GM18868 (cell line): Measurements from ENCODE around the gene ETV3.

Experiments used
- ATAC-seq: cut with Tn5 transposase; IDR thresholded peaks from one replicate; pipeline ENCODE4 v1.9.1; 2021; ENCODE audit warnings: mild to moderate bottlenecking, moderate library complexity; ENCODE audit not compliant: unreplicated experiment

The ETV3 gene

DNA sequence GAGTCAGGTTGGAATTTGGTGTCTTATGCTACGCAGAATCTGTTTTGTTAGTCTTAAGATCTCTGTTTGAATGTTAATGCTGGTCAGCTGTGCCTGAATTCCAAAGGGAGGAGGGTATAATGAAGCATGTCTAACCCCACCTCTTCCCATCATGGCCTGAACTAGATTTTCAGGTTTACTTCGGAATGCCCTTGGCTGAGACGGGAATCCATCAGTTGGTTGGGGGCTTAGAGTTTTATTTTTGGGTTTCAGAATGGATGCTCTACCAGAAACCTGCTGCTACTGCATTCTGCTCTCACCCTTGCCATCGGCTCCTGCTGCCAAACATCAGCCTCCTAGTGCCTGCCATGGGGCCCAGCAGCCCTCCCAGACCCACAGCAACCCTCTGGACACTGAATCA, 24.1 kb upstream of the ETV3 start:
- no peak for ATAC-seq

DNA sequence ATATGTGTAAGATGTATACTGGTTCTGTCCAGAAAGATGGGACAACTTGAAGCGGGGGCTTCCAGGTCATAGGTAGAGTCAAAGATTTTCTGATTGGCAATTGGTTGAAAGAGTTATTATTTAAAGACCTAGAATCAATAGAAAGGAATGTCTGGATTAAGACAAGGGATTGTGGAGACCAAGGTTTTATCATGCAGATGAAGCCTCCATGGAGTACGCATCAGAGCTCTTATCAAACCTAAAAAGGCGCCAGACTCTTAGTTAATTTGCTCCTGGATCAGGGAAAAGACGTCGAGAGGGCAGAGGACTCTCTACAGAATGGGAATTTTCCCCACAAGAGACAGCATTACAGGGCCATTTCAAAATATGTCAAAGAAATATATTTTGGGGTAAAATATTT, 23.7 kb upstream of the ETV3 start:
- ATAC-seq = no peak

DNA sequence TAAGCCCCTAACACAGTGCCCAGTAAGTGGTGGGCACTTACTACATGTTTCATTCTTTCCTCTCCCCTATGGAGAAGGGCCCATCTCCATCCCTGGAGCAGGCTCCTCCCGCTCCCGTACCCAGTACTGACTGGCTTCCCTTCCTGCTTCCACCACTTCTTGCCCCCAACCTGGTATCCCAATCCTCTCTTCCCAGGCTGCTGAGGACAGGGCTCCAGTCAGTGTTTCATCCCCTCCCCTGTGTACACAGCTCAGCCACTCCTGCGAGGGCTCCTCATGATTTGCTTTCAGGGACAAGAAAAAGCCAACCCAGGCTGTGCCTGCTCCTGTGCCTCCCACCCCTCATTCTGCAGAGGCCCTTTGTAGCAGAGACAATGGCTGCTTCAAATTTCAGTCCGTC, 20.8 kb upstream of the ETV3 start:
- no peak for ATAC-seq

DNA sequence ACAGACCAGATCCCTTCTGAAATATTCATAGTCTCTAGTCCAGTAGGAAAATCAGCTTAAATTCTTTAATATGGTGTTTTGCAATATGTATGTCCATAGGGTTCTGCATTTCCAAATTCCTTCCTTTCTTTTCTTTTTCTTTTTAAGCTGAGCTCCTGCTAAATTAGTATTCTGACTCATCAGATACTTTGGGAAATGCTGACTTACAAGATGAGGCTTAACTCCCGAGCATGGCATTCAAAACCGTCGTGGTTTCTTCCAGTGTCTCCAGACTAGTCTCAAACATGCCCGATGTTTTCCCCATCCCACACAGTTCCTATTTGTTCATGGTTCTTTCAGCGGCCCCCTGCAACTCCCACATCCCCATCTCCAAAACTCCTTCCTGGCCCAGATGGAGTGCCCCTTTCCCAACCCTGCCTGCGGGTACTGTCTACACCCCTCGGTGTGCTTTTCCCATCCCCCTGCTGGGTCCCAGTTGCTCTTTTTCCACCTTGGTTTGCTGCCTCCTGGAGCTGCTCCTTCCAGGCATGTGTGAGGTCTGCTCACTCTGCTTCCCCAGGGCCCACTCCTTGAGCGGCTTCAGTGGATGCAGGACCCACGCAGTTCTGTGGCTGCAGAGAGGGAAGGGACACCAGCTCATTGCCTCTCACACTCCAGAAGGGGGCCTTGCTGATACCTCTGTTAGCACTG, 19.5 kb upstream of the ETV3 start:
- no peak for ATAC-seq

DNA sequence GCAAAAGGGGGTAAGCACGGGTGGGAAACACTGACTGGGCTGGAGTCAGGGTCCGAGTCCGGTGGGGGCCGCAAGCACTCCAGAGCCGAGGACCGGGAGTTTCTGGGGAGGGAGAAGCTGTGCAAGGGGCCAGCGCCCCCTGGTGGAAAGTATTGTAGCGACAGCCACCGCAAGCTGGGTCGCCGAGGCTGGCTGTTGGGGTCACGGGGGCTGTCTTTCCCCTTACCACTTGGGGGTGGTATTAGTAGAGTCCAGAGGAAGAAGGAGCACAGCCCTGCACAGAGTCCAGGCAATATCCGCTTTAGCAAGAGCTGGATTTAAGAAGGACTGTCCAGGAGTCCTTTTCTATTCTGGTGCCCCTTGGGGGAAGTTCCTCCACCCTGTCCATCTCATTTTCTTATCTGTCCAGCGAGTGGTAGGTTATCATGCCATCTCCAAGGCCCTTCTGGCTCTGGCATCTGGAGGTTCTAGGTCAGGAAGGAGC, 17.9 kb upstream of the ETV3 start:
- no peak for ATAC-seq

DNA sequence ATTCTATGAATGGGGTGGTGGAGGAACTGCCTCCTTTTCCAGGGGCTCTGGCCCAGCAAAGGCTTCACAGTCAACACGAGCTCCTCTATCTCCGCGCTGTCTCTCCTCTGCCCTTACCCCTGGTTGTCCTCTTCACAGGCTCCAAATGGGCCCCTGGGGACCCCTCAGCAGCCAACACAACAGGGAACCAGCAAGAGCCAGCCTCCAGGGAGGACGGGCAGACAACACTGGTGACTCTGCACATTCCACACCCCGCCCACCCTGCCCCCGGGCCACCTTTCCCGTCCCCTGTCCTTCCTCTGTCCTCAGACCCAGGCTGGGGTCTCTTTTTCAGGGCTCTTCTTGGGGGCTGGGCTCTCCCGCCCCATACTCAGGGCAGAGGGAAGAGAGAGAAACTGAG, 17.5 kb upstream of the ETV3 start:
- ATAC-seq = no peak

DNA sequence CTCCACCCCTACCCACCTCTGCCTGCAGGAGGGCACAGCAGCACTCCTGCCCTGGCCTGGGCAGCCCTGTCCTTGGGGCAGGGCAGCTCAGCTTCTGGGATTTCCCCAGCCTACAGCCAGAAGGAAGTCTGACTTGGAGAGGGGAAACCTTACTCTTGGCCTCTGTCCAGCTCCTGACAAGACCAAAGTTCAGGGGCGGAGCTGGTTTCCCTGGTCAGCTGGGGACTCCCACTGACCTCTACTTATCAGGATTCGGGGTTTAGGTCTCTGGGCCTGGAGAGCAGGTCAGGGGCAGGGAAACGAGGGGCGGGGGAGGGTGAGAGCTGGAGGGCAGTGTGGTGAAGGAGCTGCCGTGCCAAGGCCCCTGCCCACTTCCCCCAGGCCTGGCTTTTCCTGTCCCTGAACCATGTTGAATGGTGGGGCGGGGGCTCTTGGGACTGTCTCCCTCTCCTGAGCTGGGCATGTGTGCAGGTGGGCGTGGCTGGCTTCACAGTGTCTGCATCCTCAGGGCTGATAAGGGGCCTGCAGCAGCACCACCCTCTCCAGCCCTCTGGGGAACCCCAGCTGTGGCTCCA, 16.8 kb upstream of the ETV3 start:
- no peak for ATAC-seq

DNA sequence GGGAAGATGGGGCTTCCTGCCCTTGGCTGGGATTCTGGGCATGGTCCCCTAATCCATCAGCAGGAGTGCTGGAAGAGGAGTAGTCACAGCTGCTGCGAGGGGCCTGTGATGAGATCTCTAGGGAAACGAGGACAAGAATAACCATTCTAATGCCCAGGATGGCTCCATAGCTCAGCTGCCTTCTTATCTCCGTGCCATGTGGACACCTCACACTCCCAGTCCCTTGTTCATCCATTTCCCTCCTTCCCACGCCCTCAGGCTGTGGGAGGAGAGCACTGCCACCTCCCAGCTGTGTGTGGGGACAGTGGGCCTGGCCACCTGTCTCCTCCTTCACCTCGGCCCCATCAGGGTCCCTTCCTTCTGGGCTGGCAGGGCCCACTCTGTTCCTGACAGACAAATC, 16.1 kb upstream of the ETV3 start:
- no peak for ATAC-seq

DNA sequence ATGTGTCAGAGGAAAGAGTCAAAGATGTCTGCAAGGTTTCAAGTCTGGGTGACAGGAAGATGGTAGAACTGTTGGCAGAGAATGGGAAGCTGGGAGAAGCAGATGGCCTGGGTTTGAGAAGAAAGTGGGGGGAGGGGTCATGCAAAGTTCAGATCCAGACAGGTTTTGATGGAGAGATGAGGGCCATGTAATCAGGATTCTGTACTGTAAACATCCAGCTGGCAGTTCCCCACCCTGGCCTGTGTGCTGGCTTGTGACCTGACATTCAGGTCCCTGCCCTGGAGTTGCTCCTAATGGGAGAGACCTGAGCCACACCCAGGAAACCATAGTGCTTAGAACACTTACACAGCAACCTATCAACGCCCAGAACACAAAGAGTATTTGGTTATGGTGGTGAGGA, 15.6 kb upstream of the ETV3 start:
- no peak for ATAC-seq

DNA sequence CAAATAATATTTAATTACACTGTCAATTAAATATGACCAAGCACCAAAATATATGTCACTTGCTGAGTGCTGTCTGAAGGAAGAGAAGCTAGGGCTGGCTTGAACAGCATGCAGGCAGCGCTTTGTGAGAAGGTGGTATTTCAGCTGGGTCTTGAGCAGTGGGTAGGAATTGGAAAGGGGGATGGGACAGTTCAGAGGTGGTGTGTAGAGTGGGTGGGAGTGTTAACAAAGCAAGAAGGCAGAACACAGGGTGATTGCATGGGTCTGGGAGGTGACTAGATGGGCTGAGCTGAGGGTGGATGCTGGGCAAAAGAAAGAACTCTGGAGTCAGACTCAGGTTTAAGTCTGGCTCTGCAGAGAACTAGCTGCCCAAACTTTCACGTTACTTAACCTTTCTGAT, 14.3 kb upstream of the ETV3 start:
- no peak for ATAC-seq

DNA sequence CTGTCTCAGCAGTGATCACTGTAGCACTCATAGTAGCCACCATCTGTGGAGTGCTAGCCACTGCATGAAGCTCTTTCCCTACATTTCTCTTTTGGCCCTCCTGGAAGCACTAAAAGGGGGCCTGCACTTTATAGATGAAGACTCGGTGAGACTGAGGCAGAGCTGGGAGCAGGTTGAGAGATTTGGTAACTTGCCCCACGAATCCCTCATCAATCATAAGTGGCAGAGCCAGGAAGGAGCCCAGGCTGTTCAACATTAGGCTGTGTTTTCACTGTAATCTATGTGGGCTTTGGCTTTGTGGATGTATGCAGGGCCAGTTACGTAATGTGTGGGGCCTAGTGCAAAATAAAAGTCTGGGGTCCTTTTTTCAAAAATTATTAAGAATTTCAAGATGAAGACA, 13.3 kb upstream of the ETV3 start:
- no peak for ATAC-seq

DNA sequence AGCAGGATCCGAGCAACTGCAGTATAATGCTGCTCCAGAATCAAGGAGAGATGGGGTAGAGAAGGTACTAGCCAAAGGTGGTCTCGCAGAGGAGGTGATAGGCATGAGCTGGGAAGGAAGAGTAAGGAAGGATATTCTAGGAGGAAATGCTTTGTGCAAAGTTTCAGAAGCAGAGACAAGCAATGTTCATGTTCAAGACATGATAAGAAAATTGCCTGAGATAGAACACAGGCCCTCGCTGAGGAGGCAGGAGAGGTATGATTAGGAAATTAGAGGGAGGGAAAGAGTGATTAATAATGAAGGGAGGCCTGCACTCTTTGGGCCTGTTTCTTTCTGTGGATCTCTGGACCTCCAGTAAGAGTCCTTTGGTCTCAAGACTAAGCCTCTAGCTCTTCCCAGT, 12.9 kb upstream of the ETV3 start:
- no peak for ATAC-seq

DNA sequence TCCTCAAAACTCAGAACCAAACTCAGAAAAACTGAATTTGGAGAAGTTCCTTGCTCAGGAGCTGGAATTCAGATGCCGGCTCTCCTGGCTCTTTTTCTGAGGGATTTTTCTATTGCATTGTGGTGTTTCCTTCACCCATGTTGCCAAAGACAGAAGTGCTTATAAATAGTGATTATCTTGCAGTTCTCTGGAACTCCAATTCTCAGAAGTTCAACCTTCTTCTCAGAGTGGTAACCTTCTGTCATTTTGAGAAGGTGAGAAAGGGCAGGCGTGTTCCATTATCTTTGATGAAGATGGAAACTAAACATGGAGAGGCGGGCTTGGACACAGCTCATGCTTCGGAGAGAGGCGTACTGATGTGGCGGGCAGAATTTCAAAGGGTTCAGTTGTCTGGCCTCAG, 12.4 kb upstream of the ETV3 start:
- no peak for ATAC-seq

DNA sequence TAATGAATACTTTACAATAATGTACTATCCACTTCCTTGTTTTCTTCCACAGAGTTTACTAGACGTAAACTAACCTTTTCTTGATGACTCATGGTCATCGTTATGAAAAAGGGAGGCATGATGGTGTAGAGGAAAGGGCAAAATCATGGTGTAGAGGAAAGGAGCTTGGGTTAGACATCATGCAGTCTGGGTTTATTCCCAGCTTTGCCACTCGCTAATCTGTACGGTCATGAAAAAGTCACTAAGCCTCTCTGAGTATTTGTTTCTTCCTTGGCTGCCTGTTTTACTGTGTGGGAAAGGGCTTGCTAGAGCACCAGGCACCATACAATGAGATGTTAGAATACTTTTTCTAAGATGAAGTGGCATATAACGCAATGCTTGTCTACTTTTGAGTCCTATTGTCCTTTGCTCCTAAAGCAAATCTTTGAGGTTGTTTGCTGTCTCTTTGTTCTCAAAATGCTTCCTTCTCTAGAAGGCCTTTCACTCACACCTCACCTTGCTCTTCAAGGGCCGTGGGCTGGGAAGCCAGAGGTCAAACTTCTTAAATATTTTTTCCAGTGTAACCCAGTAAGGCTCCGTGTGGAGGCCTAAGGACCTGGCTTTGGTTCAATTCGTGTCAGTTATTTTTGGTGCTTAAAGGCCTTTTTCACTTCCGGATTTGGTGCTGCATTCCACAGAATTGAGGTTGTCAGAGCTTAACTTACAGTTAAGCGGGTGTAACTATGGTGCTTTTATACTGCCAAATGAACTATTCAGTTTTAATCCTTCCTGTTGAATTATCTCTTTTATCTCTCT, 9.9 kb upstream of the ETV3 start:
- no peak for ATAC-seq

DNA sequence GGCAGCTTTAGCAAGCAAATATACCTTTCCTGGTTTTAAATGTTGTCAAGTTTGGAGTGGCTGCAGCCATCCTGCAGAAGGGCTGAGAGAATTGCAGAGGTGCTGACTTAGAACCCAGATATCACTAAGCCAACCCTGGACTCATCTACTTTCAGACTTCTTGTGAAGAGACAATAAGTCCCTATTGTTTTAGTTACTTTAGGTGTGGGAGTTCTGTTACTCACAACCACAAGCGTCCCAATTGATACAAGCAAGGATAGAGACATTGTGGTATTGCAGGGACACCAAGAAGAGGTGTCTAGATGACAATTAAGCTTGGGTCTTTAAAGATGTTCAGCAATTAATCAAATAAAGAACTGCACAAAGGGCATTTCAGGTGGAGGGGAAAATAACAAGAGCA, 8.8 kb upstream of the ETV3 start:
- ATAC-seq = no peak

DNA sequence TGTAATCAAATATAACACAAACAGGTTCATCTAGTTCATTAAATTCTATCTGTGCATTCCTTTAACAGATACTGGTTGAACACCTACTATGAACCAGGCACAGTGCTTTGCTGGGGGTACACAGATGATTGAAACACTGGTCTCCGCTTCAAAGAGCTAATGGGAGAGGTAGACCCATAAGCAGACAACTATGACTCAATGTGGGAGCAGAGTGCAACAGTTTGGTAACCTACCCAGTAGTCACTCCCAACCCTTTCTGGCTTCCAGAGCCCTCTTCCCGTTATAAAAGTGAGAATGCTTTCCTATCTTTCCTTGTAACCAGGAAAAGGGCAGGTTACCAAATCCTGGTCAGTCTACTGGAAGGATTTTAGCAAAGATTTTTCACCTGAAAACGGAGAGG, 8.0 kb upstream of the ETV3 start:
- no peak for ATAC-seq

DNA sequence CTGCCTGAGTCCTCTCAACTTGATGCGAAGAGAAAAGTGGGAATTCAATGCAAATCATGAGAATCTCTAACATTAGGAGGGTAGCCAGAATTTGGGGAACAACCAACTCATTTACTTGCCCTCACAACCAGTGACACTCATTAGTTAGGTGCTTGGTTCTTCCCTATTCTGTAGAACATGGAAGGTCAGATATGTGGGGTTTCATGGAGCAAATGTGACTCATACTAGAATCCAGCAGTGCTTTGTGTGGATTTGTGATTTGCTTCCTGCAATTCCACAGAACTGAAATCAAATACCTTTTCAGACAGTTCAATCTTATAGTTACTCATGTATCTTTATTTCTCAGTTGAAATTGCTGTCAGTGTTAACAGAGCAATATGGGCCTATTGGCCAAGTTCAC, 6.9 kb upstream of the ETV3 start:
- no peak for ATAC-seq

DNA sequence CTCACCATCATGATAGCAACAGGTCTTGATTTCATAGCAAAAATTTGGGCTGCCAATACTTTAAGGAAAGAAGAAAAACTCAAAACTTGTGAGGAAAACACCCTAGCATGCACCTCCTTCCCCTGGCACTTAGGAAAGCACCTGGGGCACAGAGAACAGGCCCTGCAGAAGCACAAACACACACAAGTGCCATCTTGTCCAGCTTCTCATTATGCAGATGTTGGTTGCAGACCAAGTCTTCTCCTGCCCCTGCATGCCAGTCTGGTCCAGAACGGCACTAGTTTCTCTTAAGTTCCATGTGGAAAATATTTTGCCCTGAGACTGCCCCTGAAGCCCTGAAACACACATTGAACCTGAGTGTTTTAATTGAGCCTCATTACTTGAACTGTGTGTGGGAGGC, 6.3 kb upstream of the ETV3 start:
- ATAC-seq = no peak

DNA sequence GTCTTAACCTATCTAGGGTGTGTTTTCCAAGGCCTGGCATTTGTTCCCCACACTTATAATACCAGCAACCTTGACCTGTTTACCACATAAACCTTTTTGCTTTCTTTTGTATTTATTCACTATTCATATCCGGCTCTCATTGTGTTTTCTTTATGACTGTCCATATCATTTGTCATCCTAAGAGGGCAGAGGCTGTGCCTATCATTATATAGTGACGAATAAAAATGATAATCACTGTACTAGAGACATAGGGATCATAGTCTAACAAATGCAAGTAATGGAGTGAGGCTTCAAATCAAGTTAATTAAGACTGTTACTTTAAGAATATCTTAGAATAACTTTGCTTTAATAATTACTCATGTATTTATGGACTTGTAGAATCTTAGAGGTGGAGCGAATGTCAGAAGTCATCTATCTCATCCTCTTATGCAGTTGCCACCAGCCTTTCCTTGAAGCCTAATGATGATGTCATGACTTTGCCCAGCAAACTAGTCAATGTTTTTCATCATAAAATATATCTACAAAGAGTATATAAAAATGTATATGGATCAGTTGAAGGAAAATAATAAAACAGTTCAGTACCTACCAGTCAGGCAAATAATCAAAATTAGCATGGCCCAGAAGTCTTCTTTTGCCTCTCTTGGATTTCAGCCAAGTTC, 4.7 kb upstream of the ETV3 start:
- ATAC-seq = no peak

DNA sequence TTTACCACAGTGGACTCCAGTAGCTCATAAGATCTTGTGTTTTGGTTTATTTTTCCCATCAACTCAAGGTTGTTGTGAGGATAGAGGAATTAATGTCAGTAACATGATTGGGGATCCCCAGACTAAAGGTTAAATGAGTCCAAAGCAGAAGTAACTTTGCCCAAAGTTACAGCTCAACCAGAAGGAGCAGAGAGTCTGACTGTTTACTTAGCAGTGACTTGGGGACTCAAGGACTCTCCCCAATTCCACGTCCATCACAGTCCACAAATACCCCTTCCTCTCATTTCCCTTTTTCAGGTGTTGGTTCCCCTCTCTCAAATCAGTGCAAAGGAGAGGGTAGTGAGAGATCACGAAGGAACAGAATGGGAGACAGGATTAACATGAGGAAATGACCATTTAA, 4.0 kb upstream of the ETV3 start:
- ATAC-seq = no peak

DNA sequence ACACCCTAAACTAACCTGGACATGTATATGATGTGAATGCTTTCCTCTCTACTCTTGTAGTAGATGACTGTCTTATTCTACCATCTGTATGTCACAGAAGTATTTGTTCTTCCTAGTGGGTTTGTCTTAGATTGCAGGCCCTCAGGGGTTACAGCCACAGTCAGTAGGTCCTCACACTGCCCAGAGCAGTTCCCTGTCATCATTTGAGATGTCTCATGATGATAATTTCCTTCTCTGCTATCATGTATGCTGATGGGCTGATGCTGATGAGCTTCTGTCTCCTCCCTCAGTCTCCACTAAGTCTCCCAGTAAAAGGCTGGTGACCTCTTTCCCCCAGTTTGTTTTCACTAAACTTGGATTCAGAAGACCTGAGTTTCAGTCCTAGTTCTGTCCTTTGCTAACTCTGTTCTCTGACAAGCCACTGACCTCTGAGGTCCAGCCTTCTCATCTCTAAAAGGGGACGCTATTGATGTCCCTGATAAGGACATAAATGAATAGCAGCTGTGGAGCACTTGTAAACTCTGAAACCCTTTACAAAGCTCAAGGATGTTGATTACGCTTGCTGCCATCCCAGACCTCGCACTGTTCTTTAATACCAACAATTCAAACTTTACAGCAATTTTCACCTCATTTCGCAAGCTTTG, 3.1 kb upstream of the ETV3 start:
- ATAC-seq = no peak
